ENCODE data around the gene HIC1.

HIC1 gene

DNA sequence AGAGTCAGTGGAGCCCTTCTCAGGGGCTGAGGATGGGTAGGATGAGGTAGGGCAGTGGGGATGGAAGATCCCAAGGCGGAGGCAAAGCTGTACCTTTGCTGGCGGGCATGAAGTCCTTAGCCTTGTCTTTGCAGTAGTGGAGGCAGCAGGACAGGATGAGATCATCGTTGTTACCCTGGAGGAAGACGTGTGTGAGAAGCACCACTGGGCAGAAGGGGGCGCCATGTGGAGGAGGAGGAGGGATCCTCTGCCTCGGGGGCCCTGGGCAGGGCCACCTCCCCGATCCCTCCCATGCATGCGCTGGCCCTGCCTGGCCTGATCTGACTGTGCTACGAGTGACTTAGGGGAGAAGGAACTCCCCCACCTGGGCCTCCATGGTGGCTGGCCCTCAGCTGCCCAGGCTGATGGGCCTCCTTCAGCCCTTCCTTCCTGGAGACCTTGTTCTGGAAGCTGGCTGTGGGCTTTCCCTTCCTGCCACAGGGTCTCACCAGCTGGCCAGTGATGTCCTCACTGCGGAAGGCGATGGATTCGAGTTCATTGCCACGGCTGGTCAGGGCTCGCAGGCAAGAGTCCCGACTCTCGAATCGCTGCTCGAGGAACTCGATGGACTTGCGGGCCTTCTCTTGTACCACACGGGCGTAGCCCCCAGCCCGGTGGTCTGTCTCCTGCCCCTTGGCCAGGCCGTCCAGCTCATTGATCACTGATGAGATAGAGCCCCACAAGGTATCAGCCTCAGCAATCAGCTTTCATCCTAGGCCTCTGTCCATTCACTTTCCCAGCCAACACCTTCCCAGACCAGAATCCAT lies 10.3 kb downstream of the HIC1 start:
- TF ChIP-seq, protein P1, sequence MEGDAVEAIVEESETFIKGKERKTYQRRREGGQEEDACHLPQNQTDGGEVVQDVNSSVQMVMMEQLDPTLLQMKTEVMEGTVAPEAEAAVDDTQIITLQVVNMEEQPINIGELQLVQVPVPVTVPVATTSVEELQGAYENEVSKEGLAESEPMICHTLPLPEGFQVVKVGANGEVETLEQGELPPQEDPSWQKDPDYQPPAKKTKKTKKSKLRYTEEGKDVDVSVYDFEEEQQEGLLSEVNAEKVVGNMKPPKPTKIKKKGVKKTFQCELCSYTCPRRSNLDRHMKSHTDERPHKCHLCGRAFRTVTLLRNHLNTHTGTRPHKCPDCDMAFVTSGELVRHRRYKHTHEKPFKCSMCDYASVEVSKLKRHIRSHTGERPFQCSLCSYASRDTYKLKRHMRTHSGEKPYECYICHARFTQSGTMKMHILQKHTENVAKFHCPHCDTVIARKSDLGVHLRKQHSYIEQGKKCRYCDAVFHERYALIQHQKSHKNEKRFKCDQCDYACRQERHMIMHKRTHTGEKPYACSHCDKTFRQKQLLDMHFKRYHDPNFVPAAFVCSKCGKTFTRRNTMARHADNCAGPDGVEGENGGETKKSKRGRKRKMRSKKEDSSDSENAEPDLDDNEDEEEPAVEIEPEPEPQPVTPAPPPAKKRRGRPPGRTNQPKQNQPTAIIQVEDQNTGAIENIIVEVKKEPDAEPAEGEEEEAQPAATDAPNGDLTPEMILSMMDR (IDR thresholded peaks at IDR 0.05; ENCODE audit: low read depth, low read length) = peak; percentile 57
- DNase-seq (ENCODE audit: extremely low read depth, low read depth) = no peak

DNA sequence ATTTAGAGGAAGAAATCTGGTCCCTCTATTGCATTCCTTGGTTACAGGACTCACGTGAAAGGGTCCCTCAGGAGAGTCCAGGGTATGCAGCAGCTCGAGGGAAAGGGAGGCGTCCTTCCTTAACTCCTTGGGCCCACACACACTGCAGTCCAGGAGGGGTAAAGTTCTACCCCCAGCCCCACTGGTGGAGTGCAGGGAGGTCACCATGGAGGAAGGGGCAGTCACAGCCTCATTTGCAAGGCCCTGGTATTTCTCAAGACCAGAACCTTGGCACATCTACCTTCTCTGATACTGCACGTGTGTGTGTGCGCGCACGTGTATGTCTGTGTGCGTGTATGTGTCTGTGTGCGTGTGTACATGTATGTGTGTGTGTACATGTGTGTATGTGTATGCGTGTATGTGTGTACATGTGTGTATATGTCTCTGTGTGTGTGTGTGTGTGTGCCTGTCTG lies 11.1 kb downstream of the HIC1 start:
- TF ChIP-seq, protein P1 (IDR thresholded peaks at IDR 0.05; ENCODE audit: low read depth, low read length) = no peak
- DNase-seq (ENCODE audit: extremely low read depth, low read depth) = no peak

- TF ChIP-seq, protein P1 (IDR thresholded peaks at IDR 0.05; ENCODE audit: low read depth, low read length) = no peak
- DNase-seq (ENCODE audit: extremely low read depth, low read depth) = no peak
These were observed 12.2 kb downstream of the HIC1 start for GRCh38 chr17:2067048-2067561.

DNA sequence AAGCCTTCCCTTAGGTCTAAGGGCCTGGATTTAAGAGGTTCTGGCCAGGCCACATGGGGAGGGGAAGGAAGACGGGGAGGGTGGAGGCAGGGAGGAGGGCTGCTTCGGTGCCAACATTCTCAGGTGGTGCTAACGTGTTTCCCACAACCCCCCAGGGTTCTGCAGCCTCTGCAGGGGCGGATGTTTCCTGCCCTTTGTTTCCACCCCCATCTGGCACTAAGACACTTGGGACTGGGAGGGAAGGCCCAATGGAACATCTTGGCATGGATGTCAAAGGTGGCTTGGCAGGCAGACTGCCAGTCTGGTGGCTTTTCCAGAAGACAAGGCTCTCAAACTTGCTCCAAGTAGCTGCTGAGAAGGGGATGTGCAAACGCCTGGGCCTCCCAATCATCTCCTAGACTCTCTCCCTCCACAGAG lies 12.7 kb downstream of the HIC1 start:
- DNase-seq (ENCODE audit: extremely low read depth, low read depth) = no peak
- TF ChIP-seq, protein P1 (IDR thresholded peaks at IDR 0.05; ENCODE audit: low read depth, low read length) = no peak

DNA sequence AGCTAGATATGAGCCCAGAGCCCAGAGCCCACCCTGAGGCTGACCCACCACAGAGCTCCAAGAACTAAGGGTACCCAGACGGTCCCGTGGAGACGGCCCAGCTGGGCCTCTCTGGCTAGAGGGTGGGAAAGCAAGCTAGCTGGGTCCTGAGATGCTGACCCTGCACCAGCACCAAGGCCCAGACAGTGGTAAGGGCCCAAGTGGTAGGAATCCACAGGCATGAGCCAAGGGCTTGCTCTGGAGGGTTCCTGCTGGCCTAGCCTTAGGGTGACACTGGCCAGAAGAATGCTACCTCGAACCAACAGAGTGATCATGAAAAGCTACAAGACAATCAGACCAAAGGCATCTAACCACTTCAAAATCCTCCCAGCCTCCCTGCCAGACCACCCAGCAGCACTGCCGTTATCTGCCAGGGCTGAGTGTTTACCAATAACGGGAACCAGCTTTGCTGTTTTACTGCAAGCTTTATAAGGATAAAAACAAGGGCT lies 13.2 kb downstream of the HIC1 start:
- TF ChIP-seq, protein P1 (IDR thresholded peaks at IDR 0.05; ENCODE audit: low read depth, low read length) = no peak
- no peak for DNase-seq (ENCODE audit: extremely low read depth, low read depth)

GRCh38 chr17:2068519-2069051 lies 13.7 kb downstream of the HIC1 start:
- DNase-seq (ENCODE audit: extremely low read depth, low read depth) = no peak
- TF ChIP-seq, protein P1 (IDR thresholded peaks at IDR 0.05; ENCODE audit: low read depth, low read length) = no peak

Measured in AG09319 (cell line).